ENCODE data around the gene SOX6.
"Not testable (repeated sequence)": the region's sequence is repeated elsewhere in the genome, so short reads cannot be mapped to it uniquely, and the experiment has no call there.

Gene SOX6

GRCh38 chr11:15933886-15934625, 422.3 kb downstream of the SOX6 start:
- Mint-ChIP-seq H3K9me3 (peaks cover 11% of the 10 kb centered on the region), H3K27ac (ENCODE audit: low read depth) (no peak overlapping the region), H3K27me3 (no peaks in the 10 kb centered on the region), H3K4me3 (no peak overlapping the region), H3K4me1 (no peaks in the 10 kb centered on the region), H3K36me3 (ENCODE audit: insufficient read depth) (no peaks in the 10 kb centered on the region)
- no peak for ATAC-seq (replicated peaks; ENCODE audit: extremely low read depth, poor library complexity, severe bottlenecking)
- no peak for DNase-seq (ENCODE audit: low spot score in 2 of 2)

GRCh38 chr11:15932417-15932816, 423.9 kb downstream of the SOX6 start:
- no peak overlapping the region for H3K27ac Mint-ChIP-seq (ENCODE audit: low read depth)
- DNase-seq (ENCODE audit: low spot score in 2 of 2) = no peak
- ATAC-seq (replicated peaks; ENCODE audit: extremely low read depth, poor library complexity, severe bottlenecking) = no peak
- H3K9me3 Mint-ChIP-seq = peaks cover 15% of the 10 kb centered on the region
- H3K4me1 Mint-ChIP-seq = no peaks in the 10 kb centered on the region
- H3K36me3 Mint-ChIP-seq (ENCODE audit: insufficient read depth) = no peaks in the 10 kb centered on the region
- H3K4me3 Mint-ChIP-seq = no peak overlapping the region
- H3K27me3 Mint-ChIP-seq = no peaks in the 10 kb centered on the region

GRCh38 chr11:15931497-15931896, 424.8 kb downstream of the SOX6 start:
- H3K36me3 Mint-ChIP-seq (ENCODE audit: insufficient read depth) = no peaks in the 10 kb centered on the region
- no peaks in the 10 kb centered on the region for H3K27me3 Mint-ChIP-seq
- ATAC-seq (replicated peaks; ENCODE audit: extremely low read depth, poor library complexity, severe bottlenecking) = no peak
- H3K27ac Mint-ChIP-seq (ENCODE audit: low read depth) = no peak overlapping the region
- H3K4me3 Mint-ChIP-seq = no peak overlapping the region
- peaks cover 9% of the 10 kb centered on the region for H3K9me3 Mint-ChIP-seq
- H3K4me1 Mint-ChIP-seq = no peaks in the 10 kb centered on the region
- DNase-seq (ENCODE audit: low spot score in 2 of 2) = no peak

GRCh38 chr11:15930442-15931025, 425.8 kb downstream of the SOX6 start:
- peaks cover 9% of the 10 kb centered on the region for H3K9me3 Mint-ChIP-seq
- no peak overlapping the region for H3K27ac Mint-ChIP-seq (ENCODE audit: low read depth)

GRCh38 chr11:15929371-15929901, 426.9 kb downstream of the SOX6 start:
- Mint-ChIP-seq H3K4me3 (no peak overlapping the region), H3K36me3 (ENCODE audit: insufficient read depth) (no peaks in the 10 kb centered on the region), H3K27me3 (no peaks in the 10 kb centered on the region), H3K9me3 (peaks cover 9% of the 10 kb centered on the region), H3K27ac (ENCODE audit: low read depth) (no peak overlapping the region), H3K4me1 (no peaks in the 10 kb centered on the region)
- DNase-seq (ENCODE audit: low spot score in 2 of 2) = no peak
- no peak for ATAC-seq (replicated peaks; ENCODE audit: extremely low read depth, poor library complexity, severe bottlenecking)

More at GRCh38 chr11:15930442-15931025, 425.8 kb downstream of the SOX6 start:
- Mint-ChIP-seq H3K4me1 (no peaks in the 10 kb centered on the region), H3K4me3 (no peak overlapping the region), H3K27me3 (no peaks in the 10 kb centered on the region), H3K36me3 (ENCODE audit: insufficient read depth) (no peaks in the 10 kb centered on the region)
- DNase-seq (ENCODE audit: low spot score in 2 of 2) (no peak), ATAC-seq (replicated peaks; ENCODE audit: extremely low read depth, poor library complexity, severe bottlenecking) (no peak)

- no peak overlapping the region for H3K4me3 Mint-ChIP-seq
- no peaks in the 10 kb centered on the region for H3K27me3 Mint-ChIP-seq
- no peak overlapping the region for H3K27ac Mint-ChIP-seq (ENCODE audit: low read depth)
- H3K4me1 Mint-ChIP-seq = no peaks in the 10 kb centered on the region
- ATAC-seq (replicated peaks; ENCODE audit: extremely low read depth, poor library complexity, severe bottlenecking) (no peak), DNase-seq (ENCODE audit: low spot score in 2 of 2) (no peak)
- H3K9me3 Mint-ChIP-seq = peaks cover 9% of the 10 kb centered on the region
- H3K36me3 Mint-ChIP-seq (ENCODE audit: insufficient read depth) = no peaks in the 10 kb centered on the region
Measured at GRCh38 chr11:15927864-15928217, 428.5 kb downstream of the SOX6 start.

- H3K27me3 Mint-ChIP-seq = no peaks in the 10 kb centered on the region
- H3K27ac Mint-ChIP-seq (ENCODE audit: low read depth) = no peak overlapping the region
- H3K4me3 Mint-ChIP-seq = no peak overlapping the region
- H3K36me3 Mint-ChIP-seq (ENCODE audit: insufficient read depth) = no peaks in the 10 kb centered on the region
- ATAC-seq (replicated peaks; ENCODE audit: extremely low read depth, poor library complexity, severe bottlenecking) (no peak), DNase-seq (ENCODE audit: low spot score in 2 of 2) (no peak)
- no peaks in the 10 kb centered on the region for H3K4me1 Mint-ChIP-seq
- peaks cover 9% of the 10 kb centered on the region for H3K9me3 Mint-ChIP-seq
Measured at GRCh38 chr11:15927196-15927863, 429.0 kb downstream of the SOX6 start.

GRCh38 chr11:15926071-15926470, 430.3 kb downstream of the SOX6 start:
- no peaks in the 10 kb centered on the region for H3K36me3 Mint-ChIP-seq (ENCODE audit: insufficient read depth)
- H3K4me1 Mint-ChIP-seq = no peaks in the 10 kb centered on the region
- H3K9me3 Mint-ChIP-seq = peaks cover 9% of the 10 kb centered on the region
- DNase-seq (ENCODE audit: low spot score in 2 of 2) (no peak), ATAC-seq (replicated peaks; ENCODE audit: extremely low read depth, poor library complexity, severe bottlenecking) (no peak)
- H3K27ac Mint-ChIP-seq (ENCODE audit: low read depth) = no peak overlapping the region
- H3K27me3 Mint-ChIP-seq = no peaks in the 10 kb centered on the region
- no peak overlapping the region for H3K4me3 Mint-ChIP-seq

- Mint-ChIP-seq H3K4me1 (no peaks in the 10 kb centered on the region), H3K36me3 (ENCODE audit: insufficient read depth) (no peaks in the 10 kb centered on the region), H3K9me3 (peaks cover 6% of the 10 kb centered on the region), H3K27me3 (no peaks in the 10 kb centered on the region), H3K27ac (ENCODE audit: low read depth) (no peak overlapping the region), H3K4me3 (no peak overlapping the region)
- DNase-seq (ENCODE audit: low spot score in 2 of 2) (no peak), ATAC-seq (replicated peaks; ENCODE audit: extremely low read depth, poor library complexity, severe bottlenecking) (no peak)
Measured at GRCh38 chr11:15923183-15923582, 433.2 kb downstream of the SOX6 start.

- not testable (repeated sequence) for ATAC-seq (replicated peaks; ENCODE audit: extremely low read depth, poor library complexity, severe bottlenecking); H3K27me3 Mint-ChIP-seq
Measured at GRCh38 chr11:15922745-15923144, 433.6 kb downstream of the SOX6 start.

GRCh38 chr11:15920856-15921629, 435.3 kb downstream of the SOX6 start:
- Mint-ChIP-seq H3K4me1 (no peaks in the 10 kb centered on the region), H3K27me3 (no peaks in the 10 kb centered on the region), H3K36me3 (ENCODE audit: insufficient read depth) (no peaks in the 10 kb centered on the region), H3K4me3 (no peak overlapping the region), H3K27ac (ENCODE audit: low read depth) (no peak overlapping the region), H3K9me3 (peaks cover 7% of the 10 kb centered on the region)
- no peak for ATAC-seq (replicated peaks; ENCODE audit: extremely low read depth, poor library complexity, severe bottlenecking)
- DNase-seq (ENCODE audit: low spot score in 2 of 2) = no peak

More at GRCh38 chr11:15922745-15923144, 433.6 kb downstream of the SOX6 start:
- not testable (repeated sequence) for H3K36me3 Mint-ChIP-seq (ENCODE audit: insufficient read depth); H3K9me3 Mint-ChIP-seq; DNase-seq (ENCODE audit: low spot score in 2 of 2); H3K27ac Mint-ChIP-seq (ENCODE audit: low read depth); H3K4me1 Mint-ChIP-seq; H3K4me3 Mint-ChIP-seq

- DNase-seq (ENCODE audit: low spot score in 2 of 2) (no peak), ATAC-seq (replicated peaks; ENCODE audit: extremely low read depth, poor library complexity, severe bottlenecking) (no peak)
- Mint-ChIP-seq H3K9me3 (peaks cover 13% of the 10 kb centered on the region), H3K4me3 (no peak overlapping the region), H3K27me3 (no peaks in the 10 kb centered on the region), H3K36me3 (ENCODE audit: insufficient read depth) (peaks cover 2% of the 10 kb centered on the region), H3K4me1 (no peaks in the 10 kb centered on the region), H3K27ac (ENCODE audit: low read depth) (no peak overlapping the region)
Measured at GRCh38 chr11:15918674-15919073, 437.7 kb downstream of the SOX6 start.
